RWPE2 (cell line): ENCODE measurements around the gene GLMN.

Experiments used
- ATAC-seq: fragments of 200-7000 bp; cut with Tn5 transposase; 3 replicates; pipeline ENCODE4 v1.9.1; 2021; ENCODE audit warnings: low read depth
- DNase-seq: peaks from one replicate; pipeline ENCODE4 v3.0.0-alpha.2; 2020; ENCODE audit warnings: low spot score
- H3K27ac ChIP-seq: fragments of 450-650 bp; 2 replicates; pipeline ENCODE4 v1.5.1; 2017; ENCODE audit warnings: mild to moderate bottlenecking; ENCODE audit not compliant: poor library complexity, severe bottlenecking
- H3K27me3 ChIP-seq: fragments of 250-450 bp; sonication (Bioruptor Pico); 2 replicates; pipeline ENCODE4 v1.5.1; 2021; ENCODE audit warnings: mild to moderate bottlenecking, moderate library complexity; ENCODE audit not compliant: insufficient read depth, poor library complexity, severe bottlenecking
- H3K36me3 ChIP-seq: fragments of 250-450 bp; sonication (Bioruptor Pico); 2 replicates; pipeline ENCODE4 v1.5.1; 2020; ENCODE audit warnings: low read depth, mild to moderate bottlenecking, moderate library complexity
- H3K4me1 ChIP-seq: fragments of 250-450 bp; sonication (Bioruptor Pico); 2 replicates; pipeline ENCODE4 v1.5.1; 2021; ENCODE audit warnings: mild to moderate bottlenecking, moderate library complexity; ENCODE audit not compliant: insufficient read depth, poor library complexity, severe bottlenecking
- H3K4me3 ChIP-seq: fragments of 250-450 bp; sonication (Bioruptor Pico); 2 replicates; pipeline ENCODE4 v1.5.1; 2021; ENCODE audit warnings: mild to moderate bottlenecking, moderate library complexity; ENCODE audit not compliant: severe bottlenecking
- H3K9me3 ChIP-seq: fragments of 250-450 bp; sonication (Bioruptor Pico); 2 replicates; pipeline ENCODE4 v1.5.1; 2021; ENCODE audit warnings: mild to moderate bottlenecking, moderate library complexity; ENCODE audit not compliant: severe bottlenecking
- CTCF ChIP-seq: fragments of 450-650 bp; IDR thresholded peaks from one replicate; pipeline ENCODE4 v1.5.1; 2017; ENCODE audit warnings: mild to moderate bottlenecking, moderate library complexity; ENCODE audit not compliant: poor library complexity, severe bottlenecking

The GLMN gene, protein sequence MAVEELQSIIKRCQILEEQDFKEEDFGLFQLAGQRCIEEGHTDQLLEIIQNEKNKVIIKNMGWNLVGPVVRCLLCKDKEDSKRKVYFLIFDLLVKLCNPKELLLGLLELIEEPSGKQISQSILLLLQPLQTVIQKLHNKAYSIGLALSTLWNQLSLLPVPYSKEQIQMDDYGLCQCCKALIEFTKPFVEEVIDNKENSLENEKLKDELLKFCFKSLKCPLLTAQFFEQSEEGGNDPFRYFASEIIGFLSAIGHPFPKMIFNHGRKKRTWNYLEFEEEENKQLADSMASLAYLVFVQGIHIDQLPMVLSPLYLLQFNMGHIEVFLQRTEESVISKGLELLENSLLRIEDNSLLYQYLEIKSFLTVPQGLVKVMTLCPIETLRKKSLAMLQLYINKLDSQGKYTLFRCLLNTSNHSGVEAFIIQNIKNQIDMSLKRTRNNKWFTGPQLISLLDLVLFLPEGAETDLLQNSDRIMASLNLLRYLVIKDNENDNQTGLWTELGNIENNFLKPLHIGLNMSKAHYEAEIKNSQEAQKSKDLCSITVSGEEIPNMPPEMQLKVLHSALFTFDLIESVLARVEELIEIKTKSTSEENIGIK

DNA sequence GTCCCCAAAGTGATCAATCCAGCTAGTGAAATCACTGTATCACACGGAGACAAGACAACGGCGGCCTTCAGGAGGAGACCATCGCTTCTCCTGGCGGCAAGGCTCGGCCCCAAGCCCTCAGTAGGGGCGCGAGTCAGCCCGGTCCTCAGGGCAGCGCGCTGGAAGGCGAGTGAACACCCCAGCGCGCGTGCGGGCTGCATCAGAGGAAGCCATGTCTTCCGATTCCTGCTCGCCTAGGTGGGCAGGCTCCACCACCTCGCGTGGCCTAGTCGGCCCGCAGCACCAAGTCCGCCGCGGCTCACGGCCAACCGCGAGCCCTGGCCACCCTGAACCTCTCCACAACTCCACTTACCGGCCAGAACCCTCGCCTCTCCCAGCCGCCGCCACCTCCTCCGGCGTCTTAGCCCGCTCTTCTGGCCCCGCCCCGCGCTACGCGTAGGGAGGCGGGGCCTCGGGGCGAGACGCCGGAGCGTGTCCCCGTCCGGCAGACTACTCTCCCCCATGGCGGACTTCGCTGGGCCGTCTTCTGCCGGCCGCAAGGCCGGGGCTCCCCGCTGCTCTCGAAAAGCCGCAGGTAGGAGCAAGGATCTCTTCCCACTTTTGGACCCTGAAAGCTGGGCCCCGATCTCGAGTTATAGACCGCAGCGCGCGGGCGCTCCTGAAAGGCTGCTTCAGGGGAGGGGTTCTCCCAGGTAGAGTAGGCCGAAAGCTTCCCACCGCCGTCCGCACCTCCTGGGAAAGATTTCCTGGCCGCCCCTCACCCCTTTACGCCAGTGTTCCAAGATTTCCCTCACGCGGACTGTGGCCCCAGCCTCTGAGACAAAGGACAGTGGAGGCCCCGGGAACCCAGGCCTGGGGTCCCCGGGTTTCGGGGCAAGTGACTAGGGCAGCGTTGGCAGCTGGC lies at the start of gene GLMN, which contains the start of gene RPAP2:
GLMN (minus strand) TSS at position 415 of the 904 bp plus-strand sequence. CDS start 988 bp downstream, outside the sequence.
RPAP2 (plus strand) TSS at position 487 of the 904 bp plus-strand sequence; CDS start at position 502, 15 bp downstream.
- no peaks in the 10 kb centered on the region for H3K9me3 ChIP-seq
- DNase-seq (peak; percentile 72), ATAC-seq (peak; percentile 97)
- H3K4me1 ChIP-seq = peaks cover 18% of the 10 kb centered on the region
- H3K36me3 ChIP-seq = peaks cover 71% of the 10 kb centered on the region
- no peaks in the 10 kb centered on the region for H3K27me3 ChIP-seq
- H3K4me3 ChIP-seq = peak within 1 kb of the TSS; percentile 52
- H3K27ac ChIP-seq = peak within 1 kb of the TSS; percentile 71
- TF ChIP-seq CTCF = peak; percentile 32

DNA sequence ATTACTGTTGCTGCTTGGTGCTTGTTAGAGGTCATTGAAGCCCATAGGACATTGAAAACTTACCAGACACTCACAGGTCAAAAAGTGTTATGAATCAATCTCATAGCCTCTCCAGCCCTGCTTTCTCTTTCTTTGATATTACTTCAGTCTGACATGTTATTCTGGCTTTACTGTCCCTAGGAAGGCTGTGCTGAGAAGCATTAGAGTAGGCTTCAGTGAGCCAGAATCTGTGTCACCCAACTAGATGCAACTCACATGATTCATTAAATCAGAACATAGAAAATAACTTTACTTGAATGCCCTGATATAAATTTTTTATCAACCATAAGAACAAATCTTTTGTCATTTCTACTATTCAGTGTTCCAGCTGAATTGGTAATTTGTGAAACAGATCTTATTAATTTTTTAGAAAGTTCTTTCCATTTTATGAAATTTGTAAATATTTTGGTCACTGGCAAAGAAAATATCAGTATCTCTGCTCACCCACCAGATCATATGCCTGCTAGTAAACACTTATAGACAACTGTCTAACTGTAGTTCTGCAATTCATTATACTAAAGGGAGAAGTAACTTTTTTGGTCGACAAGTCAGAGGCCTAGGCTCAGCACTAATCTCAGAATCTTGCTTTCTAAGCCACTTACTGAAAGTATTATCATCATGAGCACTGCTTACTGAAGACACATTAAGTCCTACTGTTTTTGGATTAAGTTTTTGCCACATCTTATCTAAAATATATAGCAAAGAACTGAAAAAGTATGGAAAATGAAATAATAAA lies 48.3 kb upstream of the GLMN start:
- DNase-seq (no peak), ATAC-seq (no peak)
- Histone ChIP-seq H3K36me3 (peaks cover 50% of the 10 kb centered on the region), H3K4me1 (no peaks in the 10 kb centered on the region), H3K4me3 (no peak overlapping the region), H3K27me3 (no peaks in the 10 kb centered on the region), H3K9me3 (no peaks in the 10 kb centered on the region), H3K27ac (no peak overlapping the region)
- no peak for TF ChIP-seq CTCF

GRCh38 chr1:92343061-92343460 lies 44.3 kb upstream of the GLMN start:
- no peak for ATAC-seq
- no peak for DNase-seq
- no peak overlapping the region for H3K27ac ChIP-seq
- H3K4me1 ChIP-seq = no peaks in the 10 kb centered on the region
- no peak overlapping the region for H3K4me3 ChIP-seq
- no peaks in the 10 kb centered on the region for H3K9me3 ChIP-seq
- no peak for TF ChIP-seq CTCF
- H3K36me3 ChIP-seq = peaks cover 37% of the 10 kb centered on the region
- H3K27me3 ChIP-seq = no peaks in the 10 kb centered on the region

- DNase-seq (no peak), ATAC-seq (no peak)
- Histone ChIP-seq H3K4me3 (no peak overlapping the region), H3K27ac (no peak overlapping the region), H3K9me3 (no peaks in the 10 kb centered on the region), H3K36me3 (peaks cover 41% of the 10 kb centered on the region), H3K4me1 (no peaks in the 10 kb centered on the region), H3K27me3 (no peaks in the 10 kb centered on the region)
- TF ChIP-seq CTCF = no peak
These were observed 43.6 kb upstream of the GLMN start for GRCh38 chr1:92342401-92342800.
